DMS53 treated with DMSO at 0.1 percent for 48 hours (cell line): ENCODE measurements around the gene ASTN1.
A peak's percentile ranks its signal among the peaks of the same experiment; 100 is the strongest.

Source experiments
- DNase-seq: peaks from one replicate; lab custom pipeline; 2025; ENCODE audit not compliant: unreplicated experiment; lab: John Stamatoyannopoulos, UW

The ASTN1 gene

DNA sequence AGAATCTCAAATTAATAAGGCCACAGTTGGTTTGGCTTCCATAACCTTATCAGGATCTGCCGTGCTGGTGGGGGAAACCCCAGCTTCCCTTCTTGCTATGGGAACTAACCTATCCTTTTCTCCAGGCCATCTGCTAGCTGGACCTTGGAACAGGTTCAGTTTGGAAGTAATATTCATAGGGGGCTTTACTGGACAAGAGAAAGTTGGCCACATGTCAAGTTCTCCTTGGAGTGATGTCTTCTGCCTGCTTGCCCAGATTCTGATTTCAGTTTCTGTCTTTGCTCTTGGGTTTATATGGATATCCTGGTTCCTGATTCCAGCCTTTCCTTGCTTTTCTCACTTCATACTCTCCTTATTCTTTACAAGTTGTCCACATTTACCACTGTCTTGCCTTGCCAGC, 279.6 kb downstream of the ASTN1 start:
- no peak for DNase-seq

DNA sequence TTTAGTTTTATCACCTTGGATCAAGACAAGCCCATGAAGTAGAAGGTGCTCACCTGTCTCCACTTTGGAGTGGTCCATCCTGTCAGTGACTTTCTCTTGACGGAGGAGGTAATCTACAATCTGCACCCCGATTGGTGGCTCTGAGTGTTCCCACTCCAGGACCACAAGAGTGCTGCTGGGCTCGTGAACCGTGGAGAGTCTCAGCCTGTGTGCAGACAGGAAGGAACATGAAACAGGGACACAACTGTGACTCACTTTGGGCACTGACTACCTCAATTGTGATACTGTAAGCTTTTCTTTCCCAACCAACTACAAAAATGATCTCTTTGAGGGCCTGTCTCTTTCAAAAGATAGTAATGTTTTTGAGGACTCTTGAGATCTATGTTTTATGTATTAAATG, 280.2 kb downstream of the ASTN1 start:
- DNase-seq, result no peak

DNA sequence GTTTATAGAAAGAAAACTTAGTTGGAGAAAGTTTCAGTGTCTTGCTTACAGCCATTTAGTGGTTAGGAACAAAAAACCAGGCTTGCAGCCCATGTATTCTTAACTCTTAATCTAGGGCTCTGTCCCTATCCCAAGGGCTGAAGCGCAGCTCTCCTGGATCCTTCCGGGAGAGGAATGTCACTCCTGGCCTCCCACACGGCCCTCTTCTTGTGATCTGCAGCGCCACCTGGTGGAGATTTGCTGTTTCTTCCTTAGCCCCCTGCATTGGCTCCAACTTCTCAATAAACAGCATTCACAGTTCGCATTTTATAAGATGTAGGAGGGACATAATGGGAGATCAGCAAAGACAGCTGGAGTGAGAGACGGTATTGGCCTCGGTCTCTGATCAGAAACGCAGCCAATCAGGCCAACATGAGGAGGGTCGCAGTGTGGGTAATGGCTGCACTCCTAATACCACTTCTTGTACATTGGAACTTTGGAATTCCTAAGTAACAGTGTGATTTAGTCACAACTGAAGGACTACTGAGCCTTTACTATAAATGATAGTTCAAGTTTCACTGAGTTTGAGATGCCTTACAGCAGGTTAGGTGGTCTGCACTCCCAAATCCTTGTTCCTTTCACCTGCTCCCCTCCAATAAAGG, 283.4 kb downstream of the ASTN1 start:
- DNase-seq, result peak; percentile 71

DNA sequence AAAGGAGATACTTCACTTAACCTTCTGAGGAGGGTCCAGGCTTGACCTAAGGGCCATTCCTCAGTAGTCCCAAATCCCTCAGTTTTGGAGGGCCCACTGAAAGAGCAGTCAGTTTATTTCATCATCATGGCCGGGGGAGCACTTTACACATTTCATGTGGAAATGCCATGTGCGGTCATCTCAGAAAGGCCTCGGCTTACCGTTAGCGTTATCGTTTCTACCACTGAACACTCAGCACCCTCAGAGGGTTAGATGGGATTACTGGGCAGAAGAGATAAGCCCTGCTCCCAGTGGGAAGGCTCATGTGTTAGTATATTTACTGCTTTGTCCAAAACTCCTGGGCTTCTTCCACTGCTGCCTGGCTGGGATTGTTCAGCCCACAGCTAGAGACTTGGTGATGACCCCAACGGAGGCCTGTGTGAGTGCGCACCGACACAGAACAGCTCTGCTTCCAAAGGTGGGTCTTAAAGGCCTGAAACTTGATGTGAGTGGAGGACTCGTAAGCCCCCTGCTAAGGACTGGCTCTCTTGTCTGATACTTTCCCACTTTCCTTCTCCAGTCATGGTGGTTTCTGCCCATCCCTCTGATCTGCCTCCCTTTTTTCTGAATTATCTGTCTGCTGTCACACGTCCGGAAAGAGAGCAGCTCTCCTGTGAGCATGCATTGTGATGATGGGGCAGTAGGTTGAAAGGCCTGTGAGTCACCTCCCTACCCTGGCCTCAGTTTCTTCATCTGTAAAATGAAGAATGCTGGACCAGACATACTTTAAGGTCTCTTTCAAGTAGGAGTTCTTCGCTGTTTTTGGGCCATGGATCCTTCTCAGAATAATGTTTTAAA, 284.5 kb downstream of the ASTN1 start:
- DNase-seq, result no peak

DNA sequence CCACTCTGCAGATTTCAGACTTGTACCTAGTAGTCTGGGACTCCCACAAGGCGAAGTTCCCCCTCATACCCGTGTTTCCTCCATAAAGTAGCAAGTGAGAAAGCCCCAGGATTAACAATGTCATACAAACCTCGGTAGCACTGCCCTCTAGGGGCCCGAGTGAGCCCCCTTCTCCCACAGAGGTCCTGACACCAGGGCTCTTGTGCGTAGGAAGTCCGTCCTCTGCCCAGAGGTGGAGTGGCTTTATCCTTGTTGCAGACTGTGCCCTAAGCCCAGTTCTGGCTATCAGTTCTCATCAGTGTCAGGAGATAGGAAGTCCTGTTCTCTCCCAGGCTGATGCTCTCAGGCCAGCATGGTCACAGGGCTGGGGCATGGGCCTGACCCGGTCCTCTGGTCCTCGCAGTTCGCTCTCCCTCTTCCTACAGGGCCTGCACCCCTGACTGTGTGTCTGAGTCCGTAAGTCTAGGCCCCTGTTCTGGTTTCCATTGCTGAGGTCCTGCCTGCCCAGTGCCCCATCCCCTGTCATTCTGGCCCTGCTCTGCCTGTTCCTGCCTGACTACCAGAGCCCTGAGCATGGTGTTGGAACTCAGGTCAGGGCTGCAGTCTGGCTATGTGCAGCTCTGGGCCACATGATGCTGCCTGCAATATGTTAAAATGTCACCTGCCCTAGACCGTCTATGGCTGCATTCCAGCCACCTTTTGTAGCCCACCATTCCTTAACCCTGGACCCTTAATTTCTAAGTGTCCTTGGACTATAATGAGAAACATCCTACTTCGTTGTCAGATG, 285.6 kb downstream of the ASTN1 start:
- peak; percentile 7 for DNase-seq

DNA sequence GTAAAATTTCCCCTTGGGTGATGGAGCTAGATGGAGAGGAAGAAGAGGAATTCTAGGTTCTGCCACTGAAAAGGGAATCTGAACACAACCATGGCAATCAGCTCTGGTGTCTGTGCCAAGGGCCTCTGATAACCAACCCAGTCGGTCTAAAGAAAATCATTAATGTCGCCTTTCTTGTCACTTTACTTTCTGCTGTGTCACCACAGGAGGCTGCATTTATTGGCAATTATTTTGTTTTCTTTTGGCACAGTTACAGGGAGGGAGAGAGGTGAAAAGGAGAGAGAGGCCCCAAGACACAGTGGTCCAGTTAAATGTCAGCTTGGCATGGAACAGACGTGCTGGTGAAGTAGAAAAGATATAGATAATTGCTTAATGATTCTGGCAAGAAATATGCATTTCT, 287.0 kb downstream of the ASTN1 start:
- no peak for DNase-seq

DNA sequence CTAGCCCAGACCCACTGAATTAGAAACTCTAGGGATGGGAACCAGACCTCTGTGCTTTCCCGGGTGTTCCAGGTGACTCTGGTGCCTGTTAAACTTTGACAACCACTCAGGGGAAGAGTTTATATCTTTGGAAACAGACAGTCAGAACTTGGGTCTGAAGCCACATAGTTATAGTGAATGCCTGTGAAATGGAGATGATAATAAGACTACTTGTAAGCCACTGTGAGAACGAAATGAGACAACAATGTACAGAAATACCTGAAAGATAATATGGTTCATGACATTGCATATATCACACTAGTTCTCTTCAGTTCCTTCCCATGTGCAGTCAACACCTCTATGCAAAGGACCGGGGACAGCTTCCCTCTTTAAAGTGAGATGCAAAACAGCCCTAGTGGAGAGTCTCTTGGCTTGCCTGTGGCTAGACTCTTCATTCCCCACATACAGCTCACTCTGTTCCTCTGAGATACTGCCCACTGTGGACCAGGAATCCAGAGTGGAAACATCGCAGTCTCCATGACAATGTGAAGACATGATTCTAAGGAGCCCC, 287.5 kb downstream of the ASTN1 start:
- no peak for DNase-seq

DNA sequence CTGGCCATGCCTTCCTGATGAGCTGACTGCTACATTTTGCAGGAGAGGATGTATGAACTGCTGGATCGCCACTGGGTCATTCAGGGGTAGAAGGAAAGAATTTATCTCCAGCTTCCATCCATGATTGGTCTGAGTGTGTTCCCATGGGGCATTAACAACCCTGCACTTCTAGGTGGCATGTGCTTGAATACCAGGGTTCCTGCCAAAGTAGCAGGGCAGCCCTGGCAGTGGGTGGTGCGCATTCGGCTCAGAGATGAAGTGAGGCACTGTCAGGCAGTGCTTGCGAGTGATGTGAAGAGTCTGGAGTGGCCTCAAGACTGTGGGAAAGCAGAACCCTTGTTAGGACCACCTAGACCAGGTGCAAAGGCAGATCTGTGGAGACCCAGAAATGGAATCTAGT, 294.9 kb downstream of the ASTN1 start:
- no peak for DNase-seq

DNA sequence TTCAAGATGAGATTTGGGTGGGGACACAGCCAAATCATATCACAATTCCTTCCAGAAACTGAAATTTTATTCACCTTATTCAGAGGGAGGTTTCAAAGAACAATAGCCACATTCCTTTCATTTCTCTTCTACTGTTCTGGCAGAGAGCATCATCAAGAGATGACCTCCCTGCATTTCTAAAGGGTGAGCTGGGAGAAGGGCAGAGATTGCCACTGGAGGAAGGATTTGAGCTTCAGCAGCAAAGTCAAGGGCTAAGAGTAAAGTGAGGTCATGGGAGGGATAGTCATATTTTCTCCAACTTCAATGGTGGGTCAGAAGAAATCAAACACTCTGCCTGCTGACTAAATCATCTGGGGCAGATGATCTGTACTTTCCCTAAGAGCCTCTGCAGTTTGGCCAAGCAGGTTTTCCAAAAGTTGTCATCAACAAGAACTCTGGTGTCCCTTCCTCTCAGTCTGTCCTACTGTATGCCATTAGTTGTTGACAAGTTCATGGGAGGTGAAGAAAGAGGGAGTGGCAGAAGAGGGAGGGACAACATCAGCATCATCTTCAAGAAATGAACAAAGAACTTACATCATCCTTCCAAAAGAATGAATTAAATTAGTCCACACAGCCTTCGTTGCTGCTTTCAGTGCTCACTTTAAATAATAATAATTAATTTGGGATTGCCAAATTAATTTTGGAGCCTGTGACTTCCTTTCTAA, 298.3 kb downstream of the ASTN1 start:
- no peak for DNase-seq

DNA sequence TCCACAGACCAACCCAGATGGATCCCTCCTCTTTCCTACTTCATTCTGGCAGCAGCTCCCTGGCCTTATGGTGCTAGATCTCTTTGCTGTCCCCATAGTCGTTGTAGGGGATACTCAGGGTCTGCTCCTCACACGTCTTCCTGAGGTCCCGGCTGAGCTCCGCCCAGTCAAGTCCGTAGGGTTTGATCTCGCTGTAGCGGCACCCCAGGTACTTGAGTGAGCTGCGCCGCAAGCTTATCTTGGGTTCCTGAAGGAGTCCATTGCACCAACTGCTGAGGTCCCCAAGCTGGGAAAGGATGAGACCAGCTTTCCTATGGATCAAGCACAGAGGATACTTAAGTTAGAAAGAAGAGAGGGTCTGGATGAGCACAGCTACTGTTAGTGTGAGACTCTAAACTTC, 300.3 kb downstream of the ASTN1 start:
- no peak for DNase-seq

DNA sequence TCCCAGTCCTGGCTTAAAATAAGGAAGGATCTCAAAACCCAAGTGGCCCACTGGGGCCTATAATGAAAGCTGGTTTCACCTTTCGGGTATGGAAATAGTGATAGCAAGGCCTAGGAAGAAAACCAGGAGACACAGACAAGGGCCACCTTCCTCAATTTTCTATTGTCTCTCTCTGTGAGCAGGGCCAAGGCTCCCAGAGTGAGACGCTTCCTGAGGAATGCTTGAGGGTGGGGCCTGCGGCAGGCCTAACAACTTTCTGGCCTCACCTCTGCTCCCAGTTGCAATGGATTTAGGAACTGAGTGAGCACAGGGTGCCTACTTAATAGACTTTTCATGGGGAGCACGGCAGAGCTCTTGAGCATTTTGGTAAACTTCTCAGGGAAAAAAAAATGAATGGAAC, 300.9 kb downstream of the ASTN1 start:
- no peak for DNase-seq

DNA sequence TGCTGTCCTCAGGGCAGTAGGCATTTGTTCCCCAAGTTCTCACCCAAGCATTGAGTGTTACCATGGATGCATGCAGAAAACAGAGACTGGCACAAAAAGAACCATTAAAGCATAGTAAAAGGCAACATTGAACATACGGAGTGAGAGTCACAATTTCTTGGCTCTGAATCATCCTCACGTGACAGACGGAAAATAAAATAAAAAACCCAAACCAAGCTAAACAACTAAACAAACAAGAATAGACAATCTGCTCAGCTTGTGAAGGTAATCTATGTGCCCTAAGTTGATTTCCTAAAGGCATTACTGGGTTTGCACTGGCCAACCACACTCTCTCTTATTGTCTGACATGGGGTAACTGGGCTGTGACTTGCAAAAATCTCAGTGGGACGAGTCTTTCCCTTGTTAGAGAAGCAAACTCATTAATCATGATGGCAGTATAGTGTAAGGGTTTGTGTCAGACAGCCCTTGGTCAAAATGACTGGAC, 306.0 kb downstream of the ASTN1 start:
- DNase-seq, result no peak

DNA sequence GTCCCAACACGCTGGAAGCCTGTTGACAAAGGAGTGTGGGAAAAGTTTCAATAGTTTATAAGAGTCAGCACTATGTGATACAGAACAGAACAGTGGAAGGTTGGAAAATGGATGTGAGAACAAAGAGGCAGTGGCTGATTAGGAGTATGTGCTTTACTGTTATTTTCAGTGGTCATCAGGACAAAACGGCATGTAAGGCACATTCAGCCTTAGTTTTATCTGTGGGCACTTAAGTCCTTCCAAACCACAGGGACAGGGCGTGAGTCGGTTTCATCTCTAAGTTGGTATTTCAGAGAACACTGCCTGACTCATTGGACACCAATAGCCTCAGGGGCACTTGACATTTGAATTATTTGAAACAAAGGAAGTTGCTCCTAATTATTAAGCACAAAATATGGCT, 306.9 kb downstream of the ASTN1 start:
- DNase-seq, result no peak

DNA sequence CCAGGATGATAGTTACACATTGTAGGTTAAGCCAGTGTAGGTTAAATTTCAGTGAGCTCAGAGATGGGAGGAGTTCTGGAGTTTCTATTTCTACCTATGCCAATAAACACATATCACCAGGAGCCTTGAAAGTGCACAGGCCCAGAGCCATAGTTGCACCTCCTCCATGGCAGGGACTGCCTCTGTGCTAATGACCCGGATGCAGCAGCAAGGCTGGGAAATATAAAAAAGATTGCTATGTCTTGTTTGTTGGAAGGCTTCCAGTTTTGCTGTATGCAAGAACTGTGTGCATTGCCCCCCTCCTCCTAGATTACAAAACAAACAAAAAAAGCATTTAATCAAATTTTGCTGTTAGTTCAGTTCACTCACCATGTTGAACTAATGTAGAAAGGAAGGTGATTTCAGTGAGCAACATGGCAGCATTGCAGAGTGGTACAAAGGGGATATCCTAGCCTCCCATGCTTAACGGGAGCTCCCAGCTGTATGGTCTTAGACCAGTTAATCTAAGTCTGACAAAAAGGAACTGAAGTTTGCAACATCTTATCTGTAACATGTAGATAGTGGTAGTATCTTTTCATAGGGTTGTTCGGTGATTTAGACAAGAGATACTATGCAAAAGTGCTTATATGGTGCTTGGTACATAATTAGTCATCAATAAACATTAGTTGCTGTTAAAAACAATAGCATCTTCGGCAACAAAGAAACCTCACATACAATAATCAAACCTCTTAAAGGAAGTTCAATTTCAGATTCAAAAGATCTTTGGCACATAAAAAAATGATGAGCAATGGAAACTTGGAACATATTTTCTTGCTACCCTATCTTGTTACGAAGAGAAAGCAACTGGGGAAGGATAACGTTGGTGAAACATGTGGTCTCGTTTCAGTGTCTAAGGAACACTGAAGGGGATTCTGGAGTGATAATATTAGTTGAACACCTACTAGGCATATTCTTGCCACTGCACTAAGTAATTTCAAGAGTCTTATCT, 309.5 kb downstream of the ASTN1 start:
- no peak for DNase-seq

DNA sequence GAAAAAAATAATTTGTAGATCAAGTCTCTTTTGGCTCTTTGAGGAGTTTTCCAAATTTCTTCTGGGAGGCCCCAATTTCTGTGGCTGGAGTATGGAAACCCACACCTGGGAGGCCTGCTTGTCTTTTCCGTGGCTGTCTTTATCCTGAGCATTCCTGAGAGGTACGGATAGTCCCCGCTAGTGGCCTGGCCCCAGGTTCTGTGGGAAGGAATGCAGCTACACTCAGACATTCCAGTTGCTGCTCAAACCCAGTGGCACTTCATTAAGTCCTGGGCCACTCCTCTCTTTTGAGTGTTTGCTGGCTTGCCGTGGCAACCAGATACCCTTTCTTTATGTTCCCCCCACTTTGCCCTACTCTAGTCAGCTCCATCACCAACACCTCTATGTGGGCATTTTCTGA, 310.4 kb downstream of the ASTN1 start:
- DNase-seq, result no peak

DNA sequence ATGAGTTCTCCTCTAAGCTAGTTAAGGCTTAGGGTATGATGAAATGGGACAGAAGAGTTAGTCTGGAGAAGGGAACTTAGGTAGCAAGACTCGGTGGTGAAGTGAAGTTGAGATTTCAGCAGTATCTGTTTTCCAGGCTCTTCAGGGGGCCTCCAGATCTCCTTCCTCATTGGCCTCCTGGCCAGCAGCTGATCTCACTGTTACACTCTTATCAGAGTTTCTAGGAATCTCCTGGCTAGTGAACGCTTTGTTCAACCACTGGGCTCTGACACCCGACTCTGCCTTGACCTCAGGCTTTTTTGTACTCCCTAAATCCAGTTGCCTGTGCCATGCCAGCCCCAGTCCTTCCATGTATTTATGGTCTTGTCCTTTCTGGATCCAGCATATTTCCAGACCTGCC, 311.0 kb downstream of the ASTN1 start:
- DNase-seq, result no peak

DNA sequence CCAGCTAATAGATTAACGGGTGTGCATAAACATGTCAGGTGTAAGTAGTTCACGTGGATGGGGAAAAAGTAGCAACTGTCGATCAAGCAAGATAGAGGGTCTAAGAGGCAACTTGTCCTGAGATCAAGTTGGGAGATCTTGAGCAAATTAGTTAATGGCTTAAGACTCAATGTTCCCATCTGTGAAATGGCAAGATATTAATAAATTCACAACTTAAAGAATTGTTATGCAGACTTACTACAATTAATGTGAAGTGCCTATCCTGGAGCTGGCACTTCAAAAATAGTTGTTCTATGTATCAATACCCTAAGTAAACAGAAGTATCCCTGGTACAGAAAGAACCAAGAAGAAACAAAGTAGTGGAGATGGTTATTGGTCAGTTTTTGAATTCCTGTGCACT, 312.4 kb downstream of the ASTN1 start:
- no peak for DNase-seq

DNA sequence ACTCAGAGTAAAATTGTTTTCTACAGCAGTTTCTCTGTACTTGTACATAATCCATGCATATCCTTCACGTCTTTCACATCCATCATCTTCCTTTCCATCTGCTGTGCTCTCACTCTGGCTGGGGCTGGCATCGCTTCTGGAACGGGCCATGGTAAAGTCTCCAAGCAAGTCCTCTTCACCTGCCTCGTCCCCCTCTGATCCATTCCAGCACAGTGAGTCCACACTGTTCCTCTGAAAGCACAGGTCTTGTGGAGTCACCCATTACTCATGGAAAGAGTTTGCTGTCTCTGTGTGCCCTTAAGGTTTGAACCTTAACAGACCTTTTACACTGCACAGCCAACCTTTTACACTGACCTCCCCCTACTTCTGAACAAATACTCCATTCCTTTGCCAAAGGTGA, 313.6 kb downstream of the ASTN1 start:
- DNase-seq, result no peak

DNA sequence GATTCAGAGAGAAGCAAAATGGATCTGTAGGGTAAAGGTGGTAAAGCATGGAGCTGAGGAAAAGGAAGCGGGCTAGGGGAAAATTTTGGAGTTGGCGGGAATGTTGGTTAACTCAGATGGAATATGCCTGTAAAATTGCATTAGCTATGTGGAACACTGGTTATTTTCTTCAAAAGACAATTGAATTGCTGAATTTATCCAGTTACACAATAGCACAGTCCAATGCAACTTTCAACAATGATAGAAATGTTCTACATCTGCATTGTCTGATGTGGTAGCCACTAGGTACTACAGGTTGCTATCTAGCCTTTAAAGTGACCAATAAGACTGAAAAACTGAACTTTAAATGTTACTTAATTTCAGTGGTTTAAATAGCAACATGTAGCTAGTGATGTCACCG, 315.2 kb downstream of the ASTN1 start:
- no peak for DNase-seq

DNA sequence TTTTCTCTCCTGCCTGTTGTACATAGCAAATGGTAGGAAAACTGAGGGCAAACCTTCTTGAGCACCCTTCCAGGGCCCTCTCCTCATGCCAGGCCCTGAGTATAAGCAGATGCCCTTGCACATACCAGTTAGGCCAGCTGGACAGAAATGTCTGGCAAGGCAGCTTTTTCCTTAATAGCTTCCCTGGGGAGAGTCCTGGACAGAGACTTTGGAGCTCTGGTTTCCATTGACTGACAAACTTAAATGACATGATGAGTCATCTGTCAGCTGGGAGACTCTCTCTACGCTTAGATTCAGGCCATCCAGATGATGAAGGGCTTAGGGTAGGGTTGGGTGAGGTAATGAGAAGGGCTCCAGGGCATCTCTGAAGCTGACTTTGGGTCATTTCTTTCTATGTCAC, 317.5 kb downstream of the ASTN1 start:
- DNase-seq, result peak; percentile 50
